Measurements from ENCODE around the gene GSTT2. TPM values are rescaled to one million over a fixed set of nuclear protein-coding genes. Genes with fewer than 3 reads are reported as not detected.
"Not testable (repeated sequence)": the region's sequence is repeated elsewhere in the genome, so short reads cannot be mapped to it uniquely, and the experiment has no call there.

GSTT2 gene
- total and polyA plus RNA-seq, 2 donors (not counting 3 experiments of a cell fraction or from before 2014, with no cell fraction given): 3.0 TPM; not detected in 1

DNA sequence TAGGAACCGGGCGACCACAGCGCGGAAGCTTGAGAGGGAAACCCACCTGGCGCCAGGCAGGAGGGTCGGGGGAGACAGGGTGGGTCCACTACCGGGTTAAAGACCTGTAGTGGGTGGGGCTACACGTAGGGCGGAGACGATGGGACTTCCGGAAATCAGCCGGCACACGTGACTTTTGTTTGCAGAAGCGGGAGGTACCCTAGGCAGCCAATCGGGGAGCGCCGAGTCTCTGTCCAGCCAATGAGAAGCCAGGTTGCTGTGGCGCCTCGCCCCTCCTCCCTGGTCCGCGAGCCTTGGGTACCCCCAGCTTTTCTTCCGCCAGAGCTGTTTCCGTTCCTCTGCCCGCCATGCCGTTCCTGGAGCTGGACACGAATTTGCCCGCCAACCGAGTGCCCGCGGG, 13.4 kb upstream of the GSTT2 start, which contains the start of gene DDTL:
DDTL (plus strand) TSS at position 321 of the 400 bp plus-strand sequence; CDS start at position 348, 27 bp downstream.
- not testable (repeated sequence) for H2AFZ ChIP-seq (ENCODE audit: low read depth, low read length)

DNA sequence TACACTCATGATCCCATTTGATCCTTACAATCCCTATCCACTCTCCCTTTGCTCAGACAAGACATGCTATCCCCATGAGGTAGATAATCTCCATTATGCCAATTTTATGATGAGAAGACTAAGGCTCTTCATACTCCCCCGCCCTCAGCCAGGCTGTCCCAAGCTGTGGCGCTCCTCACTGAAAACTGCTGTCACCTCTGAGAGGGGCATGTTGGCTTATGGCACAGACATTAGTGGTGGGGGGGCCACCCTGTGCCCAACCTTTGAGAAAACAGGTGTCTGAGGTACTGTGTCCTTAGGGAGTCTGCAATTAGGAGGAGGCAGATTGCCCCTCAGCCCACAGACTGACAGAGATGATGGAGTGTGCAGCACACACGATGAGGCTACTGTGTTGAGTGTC, 10.9 kb upstream of the GSTT2 start:
- DNase-seq (ENCODE audit: low read depth, low spot score) (no peak), FAIRE-seq (no peak)
- no TSS peak for BruUV-seq (replicated peaks)
- no peak overlapping the region for H3K4me3 ChIP-seq (replicated peaks in 1 of 3; ENCODE audit: insufficient read depth in 1 of 3, low read depth in 1 of 3, low read length in 3 of 3)
- ChIA-PET POLR2A (no interaction called here), CTCF (no interaction called here)
- no peak overlapping the region for H3K27ac ChIP-seq (ENCODE audit: insufficient read depth, low read depth, low read length)
- H3K9me3 ChIP-seq (replicated peaks; ENCODE audit: control insufficient read depth, insufficient read depth, low read length): no peaks in the 10 kb centered on the region
- dilution Hi-C loops (cut with MboI; ENCODE audit: extremely low pct_ligation_motif_present, low sequenced_read_pairs): no loop called here
- H3K27me3 ChIP-seq (ENCODE audit: control insufficient read depth in 2 of 2, insufficient read depth in 2 of 2, low read length in 2 of 2): no peaks in the 10 kb centered on the region
- H2AFZ ChIP-seq (ENCODE audit: low read depth, low read length): no peak overlapping the region
- TF ChIP-seq EZH2 (IDR thresholded peaks at IDR 0.05; ENCODE audit: borderline replicate concordance, low read depth, low read length, severe bottlenecking) (no peak), GATA2 (IDR thresholded peaks at IDR 0.05; ENCODE audit: insufficient read depth, insufficient read length, low read depth, low read length) (no peak), POLR2AphosphoS5 (IDR thresholded peaks at IDR 0.05; ENCODE audit: insufficient read depth, low read depth, low read length) (no peak), POLR2A (IDR thresholded peaks at IDR 0.05; ENCODE audit: low read depth, low read length) (no peak), MYC (IDR thresholded peaks at IDR 0.05; ENCODE audit: low read depth, low read length) (no peak), FOS (IDR thresholded peaks at IDR 0.05; ENCODE audit: borderline replicate concordance, insufficient read depth, low read length) (no peak)
- TF ChIP-seq, protein P1, sequence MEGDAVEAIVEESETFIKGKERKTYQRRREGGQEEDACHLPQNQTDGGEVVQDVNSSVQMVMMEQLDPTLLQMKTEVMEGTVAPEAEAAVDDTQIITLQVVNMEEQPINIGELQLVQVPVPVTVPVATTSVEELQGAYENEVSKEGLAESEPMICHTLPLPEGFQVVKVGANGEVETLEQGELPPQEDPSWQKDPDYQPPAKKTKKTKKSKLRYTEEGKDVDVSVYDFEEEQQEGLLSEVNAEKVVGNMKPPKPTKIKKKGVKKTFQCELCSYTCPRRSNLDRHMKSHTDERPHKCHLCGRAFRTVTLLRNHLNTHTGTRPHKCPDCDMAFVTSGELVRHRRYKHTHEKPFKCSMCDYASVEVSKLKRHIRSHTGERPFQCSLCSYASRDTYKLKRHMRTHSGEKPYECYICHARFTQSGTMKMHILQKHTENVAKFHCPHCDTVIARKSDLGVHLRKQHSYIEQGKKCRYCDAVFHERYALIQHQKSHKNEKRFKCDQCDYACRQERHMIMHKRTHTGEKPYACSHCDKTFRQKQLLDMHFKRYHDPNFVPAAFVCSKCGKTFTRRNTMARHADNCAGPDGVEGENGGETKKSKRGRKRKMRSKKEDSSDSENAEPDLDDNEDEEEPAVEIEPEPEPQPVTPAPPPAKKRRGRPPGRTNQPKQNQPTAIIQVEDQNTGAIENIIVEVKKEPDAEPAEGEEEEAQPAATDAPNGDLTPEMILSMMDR (IDR thresholded peaks at IDR 0.05; ENCODE audit: extremely low read depth in 1 of 2, insufficient read depth in 1 of 2, low read depth in 1 of 2, low read length in 2 of 2): no peak
- TF ChIP-seq, protein P2, sequence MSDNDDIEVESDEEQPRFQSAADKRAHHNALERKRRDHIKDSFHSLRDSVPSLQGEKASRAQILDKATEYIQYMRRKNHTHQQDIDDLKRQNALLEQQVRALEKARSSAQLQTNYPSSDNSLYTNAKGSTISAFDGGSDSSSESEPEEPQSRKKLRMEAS (IDR thresholded peaks at IDR 0.05; ENCODE audit: insufficient read depth, insufficient read length): no peak
- peaks cover 13% of the 10 kb centered on the region for H3K79me2 ChIP-seq (ENCODE audit: control insufficient read depth, insufficient read depth, low read length)
- H3K9me1 ChIP-seq (replicated peaks; ENCODE audit: control insufficient read depth, extremely low read depth, insufficient read depth, low read length): no peaks in the 10 kb centered on the region
- no peak overlapping the region for H3K9ac ChIP-seq (replicated peaks; ENCODE audit: extremely low read depth, insufficient read depth, low read length)
- no peaks in the 10 kb centered on the region for H4K20me1 ChIP-seq (replicated peaks; ENCODE audit: control insufficient read depth, extremely low read depth, insufficient read depth, low read length)
- peaks cover 2 to 16% of the 10 kb centered on the region in 2 experiments for H3K36me3 ChIP-seq (ENCODE audit: control insufficient read depth in 2 of 2, extremely low read depth in 1 of 2, insufficient read depth in 2 of 2, low read length in 2 of 2)
- no peak overlapping the region for H3K4me2 ChIP-seq (ENCODE audit: insufficient read depth, low read length)
- intact Hi-C loops (cut with micrococcal nuclease): no loop called here
- no peaks in the 10 kb centered on the region for H3K4me1 ChIP-seq (ENCODE audit: control insufficient read depth, extremely low read depth, insufficient read depth, low read length)

More for the DNA sequence above, 13.4 kb upstream of the GSTT2 start, which contains the start of gene DDTL:
- CTCF ChIA-PET; H3K4me2 ChIP-seq (ENCODE audit: insufficient read depth, low read length); POLR2A ChIA-PET; DNase-seq (ENCODE audit: low read depth, low spot score); H3K27me3 ChIP-seq (ENCODE audit: control insufficient read depth in 2 of 2, insufficient read depth in 2 of 2, low read length in 2 of 2); H3K9ac ChIP-seq (replicated peaks; ENCODE audit: extremely low read depth, insufficient read depth, low read length); H3K9me3 ChIP-seq (replicated peaks; ENCODE audit: control insufficient read depth, insufficient read depth, low read length); intact Hi-C loops (cut with micrococcal nuclease); H3K4me1 ChIP-seq (ENCODE audit: control insufficient read depth, extremely low read depth, insufficient read depth, low read length); BruUV-seq (replicated peaks); H3K4me3 ChIP-seq (replicated peaks in 1 of 3; ENCODE audit: insufficient read depth in 1 of 3, low read depth in 1 of 3, low read length in 3 of 3); dilution Hi-C loops (cut with MboI; ENCODE audit: extremely low pct_ligation_motif_present, low sequenced_read_pairs); H3K9me1 ChIP-seq (replicated peaks; ENCODE audit: control insufficient read depth, extremely low read depth, insufficient read depth, low read length); H3K27ac ChIP-seq (ENCODE audit: insufficient read depth, low read depth, low read length); H3K79me2 ChIP-seq (ENCODE audit: control insufficient read depth, insufficient read depth, low read length); H4K20me1 ChIP-seq (replicated peaks; ENCODE audit: control insufficient read depth, extremely low read depth, insufficient read depth, low read length): not testable (repeated sequence)
- FAIRE-seq: peak; percentile 100
- peaks cover 2 to 16% of the 10 kb centered on the region in 2 experiments for H3K36me3 ChIP-seq (ENCODE audit: control insufficient read depth in 2 of 2, extremely low read depth in 1 of 2, insufficient read depth in 2 of 2, low read length in 2 of 2)

All from endothelial cell of umbilical vein (primary cell).